ENCODE data around the gene LDLRAD4.

GRCh38 chr18:13488281-13488929 lies 269.8 kb downstream of the LDLRAD4 start:
- TF ChIP-seq POLR2A (IDR thresholded peaks at IDR 0.05; ENCODE audit: low read depth), result no peak
- no peak for TF ChIP-seq POLR2AphosphoS5 (IDR thresholded peaks at IDR 0.05)
